B cell (primary cell): Measurements from ENCODE around the gene CLCA1. TPM values are rescaled to one million over a fixed set of nuclear protein-coding genes. Genes with fewer than 3 reads are reported as not detected.

Experiments
- ATAC-seq: fragments of 200-7000 bp; cut with Tn5 transposase; one replicate; pipeline ENCODE4 v1.10.0; 2021; ENCODE audit warnings: low read depth, mild to moderate bottlenecking, moderate number of reproducible peaks, moderate library complexity
- CTCF ChIA-PET: fragments of 350-600 bp; sonication (Branson Sonifier 250); formaldehyde crosslinking; loops from one replicate; lab custom pipeline; 2021; ENCODE audit warnings: antibody characterized with exemption, inconsistent platforms; lab: Charles Lee
- POLR2A ChIA-PET: fragments of 350-600 bp; sonication (Branson Sonifier 250); formaldehyde crosslinking; loops from one replicate; lab custom pipeline; 2021; ENCODE audit warnings: antibody characterized with exemption; lab: Charles Lee
- DNase-seq: peaks from one replicate; pipeline ENCODE4 v3.0.0; 2013
- H2AFZ ChIP-seq: 2 replicates; pipeline ENCODE4 v1.6.1; 2012; ENCODE audit warnings: mild to moderate bottlenecking, low read depth, low read length; ENCODE audit not compliant: insufficient read depth, poor library complexity, severe bottlenecking
- H3K27ac ChIP-seq, 2 donors: 1 replicate in 1 of 2; 2 replicates in 1 of 2; pipeline ENCODE4 v1.5.1; 2012 to 2013; ENCODE audit warnings: low read length in 2 of 2, mild to moderate bottlenecking in 2 of 2, moderate library complexity in 1 of 2
- H3K27me3 ChIP-seq, 4 experiments: fragments of 200-600 bp in 1 of 4; sonication (generic) in 1 of 4; replicated peaks in 1 of 4; 1 replicate in 2 of 4; 2 replicates in 2 of 4; pipeline versions ENCODE4 v1.6.1 to v1.7.0; 2013 to 2016; ENCODE audit warnings: low read length in 3 of 4, mild to moderate bottlenecking in 2 of 4, mixed read lengths in 1 of 4, moderate library complexity in 1 of 4; ENCODE audit not compliant: insufficient read depth in 4 of 4, control insufficient read depth in 3 of 4; ENCODE audit errors: control extremely low read depth in 1 of 4
- H3K36me3 ChIP-seq, 2 experiments: replicated peaks in 1 of 2; 1 replicate in 1 of 2; 2 replicates in 1 of 2; pipeline versions ENCODE4 v1.6.1 to v1.7.1; 2013; ENCODE audit warnings: low read length in 1 of 2; ENCODE audit not compliant: insufficient read depth in 2 of 2, control insufficient read depth in 1 of 2; ENCODE audit errors: control extremely low read depth in 1 of 2, extremely low read depth in 1 of 2
- H3K4me1 ChIP-seq, 2 donors: fragments of 200-600 bp in 1 of 2; sonication (generic) in 1 of 2; 1 replicate in 1 of 2; 2 replicates in 1 of 2; pipeline versions ENCODE4 v1.5.1 to v1.6.1; 2013 to 2017; ENCODE audit warnings: low read length in 2 of 2; ENCODE audit not compliant: control insufficient read depth in 2 of 2, insufficient read depth in 2 of 2
- H3K4me2 ChIP-seq: replicated peaks from 2 replicates; pipeline ENCODE3; 2012; ENCODE audit warnings: mild to moderate bottlenecking, low read depth, low read length; ENCODE audit not compliant: poor library complexity, severe bottlenecking
- H3K4me3 ChIP-seq, 5 experiments: fragments of 200-600 bp in 1 of 5; sonication (generic) in 1 of 5; 1 replicate in 3 of 5; 2 replicates in 2 of 5; pipeline versions ENCODE4 v1.5.1 to v1.7.0; 2011 to 2016; ENCODE audit warnings: low read length in 4 of 5, mild to moderate bottlenecking in 4 of 5, low read depth in 2 of 5, control low read depth in 1 of 5, moderate library complexity in 1 of 5; ENCODE audit not compliant: insufficient read depth in 1 of 5; ENCODE audit errors: control extremely low read depth in 1 of 5, extremely low read depth in 1 of 5
- H3K79me2 ChIP-seq: fragments of 200-600 bp; sonication (generic); one replicate; pipeline ENCODE4 v1.6.0; 2016; ENCODE audit warnings: low read length; ENCODE audit not compliant: control insufficient read depth, insufficient read depth
- H3K9ac ChIP-seq: fragments of 200-600 bp; sonication (generic); 2 replicates; pipeline ENCODE4 v1.6.1; 2017; ENCODE audit warnings: mild to moderate bottlenecking, low read length, moderate library complexity
- H3K9me3 ChIP-seq, 3 donors: one replicate each; pipeline versions ENCODE4 v1.6.1 to v1.7.1; 2013; ENCODE audit warnings: low read length in 2 of 3; ENCODE audit not compliant: control insufficient read depth in 2 of 3, insufficient read depth in 1 of 3; ENCODE audit errors: control extremely low read depth in 1 of 3
- H4K20me1 ChIP-seq: 2 replicates; pipeline ENCODE4 v1.6.0; 2012; ENCODE audit warnings: mild to moderate bottlenecking, low read length; ENCODE audit not compliant: insufficient read depth, control insufficient read depth, poor library complexity, severe bottlenecking
- H3K27ac Mint-ChIP-seq: one replicate; pipeline ENCODE4 v1.8.0; 2021; ENCODE audit warnings: mixed read lengths
- H3K27me3 Mint-ChIP-seq: one replicate; pipeline ENCODE4 v1.8.0; 2021; ENCODE audit warnings: mixed read lengths
- H3K4me1 Mint-ChIP-seq: one replicate; pipeline ENCODE4 v1.8.0; 2021; ENCODE audit warnings: mixed read lengths
- H3K4me3 Mint-ChIP-seq: one replicate; pipeline ENCODE4 v1.8.0; 2021; ENCODE audit warnings: mixed read lengths
- H3K9me3 Mint-ChIP-seq: one replicate; pipeline ENCODE4 v1.8.0; 2022; ENCODE audit warnings: mixed read lengths; ENCODE audit not compliant: insufficient read depth
- EZH2 ChIP-seq: IDR thresholded peaks from 2 replicates; pipeline ENCODE4 v1.6.1; 2012; ENCODE audit warnings: borderline replicate concordance, low read depth, mild to moderate bottlenecking, moderate library complexity, low read length; ENCODE audit not compliant: insufficient read depth, poor library complexity, severe bottlenecking
- WGBS: methylation state at CpG from one replicate; pipeline ENCODE4 v1.1.5; 2013; ENCODE audit warnings: missing lambda C conversion rate; ENCODE audit not compliant: insufficient coverage; 5-methylcytosine and 5-hydroxymethylcytosine counted together
- intact Hi-C: fragments of 100-400 bp; cut with micrococcal nuclease; formaldehyde crosslinking; loops from one replicate; pipeline ENCODE4 v1.10.0; 2022
- polyA plus RNA-seq: library from polyadenylated mRNA; depleted of rRNA; stranded (reverse); fragments of >200 nt; gene quantifications from 2 replicates; pipeline ENCODE4 v1.2.3, GENCODE V29; 2012
- total RNA-seq, 2 donors: library from RNA; stranded (reverse); fragments of 120-200 nt in 1 of 2; gene quantifications; 1 replicate in 1 of 2; 2 replicates in 1 of 2; pipeline versions ENCODE4 v1.2.3 to v1.2.4, GENCODE V29; 2013 to 2022
- TF ChIP-seq, protein P1 (sequence below): fragments of 200-600 bp; IDR thresholded peaks from one replicate; pipeline ENCODE4 v1.8.0; 2022; ENCODE audit warnings: antibody characterized with exemption, mild to moderate bottlenecking

CLCA1 gene
- total and polyA plus RNA-seq, 2 donors (not counting 1 experiment from before 2014, with no cell fraction given): not detected

DNA sequence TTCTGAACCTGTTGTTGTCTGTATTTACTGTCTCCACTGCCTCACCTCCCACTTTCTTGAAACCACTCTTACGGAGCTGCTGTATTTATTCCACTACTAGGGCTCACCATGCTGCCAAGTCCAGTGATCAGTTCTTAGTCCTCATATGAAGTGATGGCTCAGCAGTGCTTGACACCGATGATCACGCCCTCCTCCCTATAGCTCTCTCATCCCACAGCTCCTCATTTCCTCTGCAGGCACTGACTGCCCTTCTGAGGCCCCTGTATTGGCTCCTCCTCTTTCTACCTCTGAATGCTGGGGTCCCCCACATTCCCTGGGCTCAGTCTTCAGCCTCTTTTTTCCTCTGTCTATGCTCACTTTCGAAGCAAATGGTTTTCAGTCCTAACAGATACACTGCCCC, 3.4 kb downstream of the CLCA1 start:
- ChIA-PET POLR2A (no interaction called here), CTCF (interaction anchor here (0.7 to 5.3 kb wide), 8 partner anchors 30 to 245 kb away, joined by 3 to 67 read pairs (median 8); partner anchors contain the start of gene SH3GLB1)
- H3K4me3 Mint-ChIP-seq: no peak overlapping the region
- ATAC-seq (no peak), DNase-seq (no peak)
- no peak overlapping the region for H3K27ac Mint-ChIP-seq
- peaks cover 7% of the 10 kb centered on the region for H3K27me3 Mint-ChIP-seq
- Histone ChIP-seq H3K4me3 (no peak overlapping the region), H3K79me2 (no peaks in the 10 kb centered on the region), H3K4me2 (no peak overlapping the region), H3K9me3 (no peaks in the 10 kb centered on the region), H3K9ac (no peak overlapping the region), H2AFZ (no peak overlapping the region), H3K27ac (no peak overlapping the region), H3K36me3 (no peaks in the 10 kb centered on the region), H4K20me1 (no peaks in the 10 kb centered on the region), H3K4me1 (no peaks in the 10 kb centered on the region), H3K27me3 (peaks cover 0 to 3% (median 0%) of the 10 kb centered on the region in 4 experiments)
- H3K4me1 Mint-ChIP-seq: peaks cover 4% of the 10 kb centered on the region
- intact Hi-C loops: loop anchor here (5.0 to 10.0 kb wide), 2 partner anchors 213 to 270 kb away; no protein-coding TSS in a partner anchor
- no peaks in the 10 kb centered on the region for H3K9me3 Mint-ChIP-seq
- 82% methylated on average over 4 of the region's 4 CpGs for WGBS
- TF ChIP-seq, protein P1, sequence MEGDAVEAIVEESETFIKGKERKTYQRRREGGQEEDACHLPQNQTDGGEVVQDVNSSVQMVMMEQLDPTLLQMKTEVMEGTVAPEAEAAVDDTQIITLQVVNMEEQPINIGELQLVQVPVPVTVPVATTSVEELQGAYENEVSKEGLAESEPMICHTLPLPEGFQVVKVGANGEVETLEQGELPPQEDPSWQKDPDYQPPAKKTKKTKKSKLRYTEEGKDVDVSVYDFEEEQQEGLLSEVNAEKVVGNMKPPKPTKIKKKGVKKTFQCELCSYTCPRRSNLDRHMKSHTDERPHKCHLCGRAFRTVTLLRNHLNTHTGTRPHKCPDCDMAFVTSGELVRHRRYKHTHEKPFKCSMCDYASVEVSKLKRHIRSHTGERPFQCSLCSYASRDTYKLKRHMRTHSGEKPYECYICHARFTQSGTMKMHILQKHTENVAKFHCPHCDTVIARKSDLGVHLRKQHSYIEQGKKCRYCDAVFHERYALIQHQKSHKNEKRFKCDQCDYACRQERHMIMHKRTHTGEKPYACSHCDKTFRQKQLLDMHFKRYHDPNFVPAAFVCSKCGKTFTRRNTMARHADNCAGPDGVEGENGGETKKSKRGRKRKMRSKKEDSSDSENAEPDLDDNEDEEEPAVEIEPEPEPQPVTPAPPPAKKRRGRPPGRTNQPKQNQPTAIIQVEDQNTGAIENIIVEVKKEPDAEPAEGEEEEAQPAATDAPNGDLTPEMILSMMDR: no peak
- no peak for TF ChIP-seq EZH2

DNA sequence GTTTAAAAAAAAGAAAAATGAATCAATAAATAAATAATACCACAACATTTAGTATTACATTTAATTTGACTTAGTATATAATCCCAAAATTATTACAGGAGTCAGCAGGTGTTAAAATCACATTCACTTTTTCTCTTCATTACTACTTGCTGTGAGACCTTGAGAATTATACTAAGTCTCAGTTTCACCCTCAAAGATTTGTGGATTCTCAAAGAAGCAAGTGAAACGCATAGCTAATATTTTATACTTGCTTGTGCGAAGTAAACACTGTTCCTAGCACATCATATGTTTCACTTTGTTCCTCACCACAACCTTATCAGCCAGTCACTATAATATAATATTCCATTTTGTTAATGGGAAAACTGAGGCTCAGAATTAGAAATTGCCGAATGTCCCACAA, 4.0 kb downstream of the CLCA1 start:
- H3K36me3 ChIP-seq: no peaks in the 10 kb centered on the region
- H3K4me1 Mint-ChIP-seq: peaks cover 4% of the 10 kb centered on the region
- WGBS: 100% methylated on average over 1 of the region's 3 CpGs
- ATAC-seq (no peak), DNase-seq (no peak)
- H3K4me3 Mint-ChIP-seq: no peak overlapping the region
- no peaks in the 10 kb centered on the region for H3K79me2 ChIP-seq
- ChIA-PET CTCF (interaction anchor here (0.9 to 5.3 kb wide), 16 partner anchors 9 to 232 kb away, joined by 3 to 67 read pairs (median 5); partner anchors contain the start of gene SH3GLB1), POLR2A (no interaction called here)
- H3K4me1 ChIP-seq: no peaks in the 10 kb centered on the region
- H3K27me3 ChIP-seq: peaks cover 0 to 3% (median 0%) of the 10 kb centered on the region in 4 experiments
- H3K9me3 Mint-ChIP-seq: no peaks in the 10 kb centered on the region
- H2AFZ ChIP-seq: no peak overlapping the region
- TF ChIP-seq EZH2: no peak
- TF ChIP-seq, protein P1: no peak
- H3K27ac ChIP-seq: no peak overlapping the region
- peaks cover 9% of the 10 kb centered on the region for H3K27me3 Mint-ChIP-seq
- intact Hi-C loops: loop anchor here (5.0 to 10.0 kb wide), 2 partner anchors 212 to 270 kb away; no protein-coding TSS in a partner anchor
- no peak overlapping the region for H3K4me3 ChIP-seq
- no peak overlapping the region for H3K27ac Mint-ChIP-seq
- no peak overlapping the region for H3K4me2 ChIP-seq
- H3K9ac ChIP-seq: no peak overlapping the region
- no peaks in the 10 kb centered on the region for H3K9me3 ChIP-seq
- H4K20me1 ChIP-seq: no peaks in the 10 kb centered on the region
